ENCODE results near the gene WASF3. TPM values are rescaled to one million over a fixed set of nuclear protein-coding genes. Genes with fewer than 3 reads are reported as not detected.

Gene WASF3
- total and polyA plus RNA-seq, 3 donors from 2014 or later, result 27.3 to 36.2 (median 30.8) TPM

- DNase-seq, result no peak
- intact Hi-C loops (cut with DNase I; ENCODE audit: low total_unique reads), result loop anchor here (5.0 kb wide), 1 partner anchor 199 kb away; no protein-coding TSS in a partner anchor
- H3K4me1 ChIP-seq, result no peaks in the 10 kb centered on the region
- no peak overlapping the region for H3K4me3 ChIP-seq
- H3K27ac ChIP-seq, result no peak overlapping the region
- WGBS, 2 donors, result 51 to 65% methylated on average over 10 to 15 of the region's 15 CpGs
- no peaks in the 10 kb centered on the region for H3K27me3 ChIP-seq
- H3K9me3 ChIP-seq, result no peaks in the 10 kb centered on the region
- no peaks in the 10 kb centered on the region for H3K36me3 ChIP-seq (ENCODE audit: low read depth, missing control alignments)
- no peak for TF ChIP-seq POLR2A (IDR thresholded peaks at IDR 0.05)
- TF ChIP-seq, protein P1, sequence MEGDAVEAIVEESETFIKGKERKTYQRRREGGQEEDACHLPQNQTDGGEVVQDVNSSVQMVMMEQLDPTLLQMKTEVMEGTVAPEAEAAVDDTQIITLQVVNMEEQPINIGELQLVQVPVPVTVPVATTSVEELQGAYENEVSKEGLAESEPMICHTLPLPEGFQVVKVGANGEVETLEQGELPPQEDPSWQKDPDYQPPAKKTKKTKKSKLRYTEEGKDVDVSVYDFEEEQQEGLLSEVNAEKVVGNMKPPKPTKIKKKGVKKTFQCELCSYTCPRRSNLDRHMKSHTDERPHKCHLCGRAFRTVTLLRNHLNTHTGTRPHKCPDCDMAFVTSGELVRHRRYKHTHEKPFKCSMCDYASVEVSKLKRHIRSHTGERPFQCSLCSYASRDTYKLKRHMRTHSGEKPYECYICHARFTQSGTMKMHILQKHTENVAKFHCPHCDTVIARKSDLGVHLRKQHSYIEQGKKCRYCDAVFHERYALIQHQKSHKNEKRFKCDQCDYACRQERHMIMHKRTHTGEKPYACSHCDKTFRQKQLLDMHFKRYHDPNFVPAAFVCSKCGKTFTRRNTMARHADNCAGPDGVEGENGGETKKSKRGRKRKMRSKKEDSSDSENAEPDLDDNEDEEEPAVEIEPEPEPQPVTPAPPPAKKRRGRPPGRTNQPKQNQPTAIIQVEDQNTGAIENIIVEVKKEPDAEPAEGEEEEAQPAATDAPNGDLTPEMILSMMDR (IDR thresholded peaks at IDR 0.05), result no peak
These were observed 138.4 kb downstream of the WASF3 start for GRCh38 chr13:26695891-26696311.

DNA sequence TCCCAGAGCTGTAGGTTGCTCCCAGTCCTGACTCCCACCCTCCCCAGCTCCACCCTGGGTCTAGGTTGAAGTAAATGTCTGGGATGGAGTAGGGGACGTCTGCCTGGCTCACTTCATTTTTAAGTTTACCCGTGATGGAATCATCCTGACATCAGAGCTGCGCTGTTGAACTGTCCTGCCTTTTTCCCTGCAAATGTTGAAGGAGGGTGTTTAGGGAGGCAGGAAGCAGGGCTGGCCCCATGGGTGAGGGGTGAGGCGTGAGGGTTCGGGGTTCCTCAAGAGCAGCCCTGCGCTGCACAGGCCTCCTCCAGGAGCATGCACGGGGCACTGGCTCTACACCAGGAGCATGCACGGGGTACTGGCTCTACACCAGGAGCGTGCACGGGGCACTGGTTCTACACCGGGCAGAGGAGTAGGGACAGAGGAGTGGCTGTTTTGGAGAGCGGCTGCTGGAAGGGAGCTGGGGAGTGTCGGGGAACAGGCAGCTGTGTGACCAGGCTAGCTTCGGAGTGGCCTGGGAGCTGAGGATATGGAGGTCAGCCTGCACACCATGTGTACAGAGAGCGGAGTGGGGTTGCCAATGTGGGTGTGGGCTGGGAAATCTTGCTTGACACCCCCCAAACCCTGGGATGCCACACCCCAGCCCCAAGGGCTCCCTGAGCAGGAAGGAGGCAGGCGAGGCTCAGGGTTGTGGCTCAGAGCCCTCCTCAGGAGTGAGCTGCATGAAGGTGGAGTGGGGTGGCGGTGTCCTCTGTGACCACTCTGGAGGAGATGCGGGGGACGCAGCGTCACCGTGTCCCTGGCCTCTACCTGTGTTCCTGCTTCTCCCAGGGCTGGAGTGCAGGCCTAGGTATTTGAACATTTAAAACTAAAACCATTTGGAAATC lies 139.8 kb downstream of the WASF3 start:
- Histone ChIP-seq H3K27me3 (no peaks in the 10 kb centered on the region), H3K9me3 (no peaks in the 10 kb centered on the region), H3K4me3 (no peak overlapping the region), H3K36me3 (ENCODE audit: low read depth, missing control alignments) (no peaks in the 10 kb centered on the region), H3K27ac (no peak overlapping the region), H3K4me1 (no peaks in the 10 kb centered on the region)
- TF ChIP-seq POLR2A (IDR thresholded peaks at IDR 0.05), result no peak
- TF ChIP-seq, protein P1 (IDR thresholded peaks at IDR 0.05), result no peak
- intact Hi-C loops (cut with DNase I; ENCODE audit: low total_unique reads), result loop anchor here (5.0 kb wide), 1 partner anchor 200 kb away; no protein-coding TSS in a partner anchor
- DNase-seq, result no peak
- 92 to 96% methylated on average over 18 to 21 of the region's 21 CpGs for WGBS, 2 donors

DNA sequence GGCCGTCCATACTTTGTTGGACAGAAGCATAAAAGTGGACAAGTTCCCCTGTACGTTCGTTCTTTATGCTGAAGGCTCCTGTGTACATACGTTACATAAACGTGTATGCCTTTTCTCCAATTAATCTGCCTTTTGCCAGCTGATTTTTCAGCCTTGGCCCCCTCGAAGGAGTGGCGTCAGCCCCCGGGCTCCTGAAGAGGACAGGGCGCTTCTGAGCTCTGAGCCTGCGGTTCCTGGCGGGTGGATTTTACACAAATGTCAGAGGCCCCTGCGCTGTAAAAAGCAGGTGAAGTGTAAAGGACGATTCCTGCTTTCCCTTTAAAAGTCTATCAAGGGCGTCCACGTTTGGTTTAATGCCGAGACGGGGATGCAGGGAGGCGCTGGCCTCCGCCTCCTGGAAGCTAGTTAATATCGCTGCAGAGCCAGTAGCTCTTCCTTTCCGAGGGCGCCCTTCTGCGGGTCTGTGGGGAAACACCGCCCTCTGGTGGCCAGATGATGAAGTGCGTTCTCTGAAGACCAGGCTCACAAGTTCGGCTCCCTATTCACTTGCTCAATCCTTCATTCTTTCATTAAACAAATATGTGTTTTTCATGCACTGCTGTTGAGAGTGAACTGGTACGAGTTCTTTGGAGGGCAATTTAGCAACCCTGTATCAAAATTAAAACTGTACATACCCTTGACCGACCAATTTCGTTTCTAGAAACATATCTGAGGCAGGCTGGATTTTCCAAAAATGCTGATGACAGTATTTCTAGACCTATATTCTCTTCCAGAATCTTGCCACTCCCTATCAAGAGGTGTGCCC lies 141.1 kb downstream of the WASF3 start:
- H3K4me3 ChIP-seq, result peak overlapping the region; percentile 19 to 46
- H3K27ac ChIP-seq, result no peak overlapping the region
- H3K27me3 ChIP-seq, result no peaks in the 10 kb centered on the region
- H3K9me3 ChIP-seq, result no peaks in the 10 kb centered on the region
- WGBS, 2 donors, result 15 to 16% methylated on average over 29 of the region's 29 CpGs
- no peaks in the 10 kb centered on the region for H3K4me1 ChIP-seq
- intact Hi-C loops (cut with DNase I; ENCODE audit: low total_unique reads), result loop anchor here (5.0 kb wide), 1 partner anchor 201 kb away; no protein-coding TSS in a partner anchor
- H3K36me3 ChIP-seq (ENCODE audit: low read depth, missing control alignments), result no peaks in the 10 kb centered on the region
- TF ChIP-seq POLR2A (IDR thresholded peaks at IDR 0.05), result no peak
- TF ChIP-seq, protein P1 (IDR thresholded peaks at IDR 0.05), result peak; percentile 97 to 99 (median 98)
- DNase-seq, result peak; percentile 92

DNA sequence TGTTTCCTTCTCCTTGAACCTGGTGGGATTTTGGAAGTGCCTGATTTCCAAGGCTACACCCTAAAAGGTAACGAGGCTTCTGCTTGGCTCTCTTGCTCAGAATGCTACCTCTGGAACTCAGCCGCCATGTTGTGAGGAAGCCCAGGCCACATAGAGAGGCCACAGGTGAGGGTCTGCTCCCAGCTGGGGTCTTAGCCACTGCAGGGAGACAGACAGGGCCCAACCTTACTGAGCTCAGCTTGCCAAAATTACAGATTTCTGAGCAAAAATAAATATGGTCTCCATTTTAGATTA lies 141.7 kb downstream of the WASF3 start:
- intact Hi-C loops (cut with DNase I; ENCODE audit: low total_unique reads), result loop anchor here (5.0 kb wide), 1 partner anchor 202 kb away; no protein-coding TSS in a partner anchor
- Histone ChIP-seq H3K36me3 (ENCODE audit: low read depth, missing control alignments) (no peaks in the 10 kb centered on the region), H3K27me3 (no peaks in the 10 kb centered on the region), H3K9me3 (no peaks in the 10 kb centered on the region), H3K4me1 (no peaks in the 10 kb centered on the region), H3K27ac (no peak overlapping the region), H3K4me3 (no peak overlapping the region)
- TF ChIP-seq POLR2A (IDR thresholded peaks at IDR 0.05), result no peak
- TF ChIP-seq, protein P1 (IDR thresholded peaks at IDR 0.05), result no peak
- no peak for DNase-seq
- WGBS, 2 donors, result 65 to 81% methylated on average over 2 of the region's 2 CpGs
